HepG2 (cell line): ENCODE measurements around the gene PMM2. TPM values are rescaled to one million over a fixed set of nuclear protein-coding genes. Genes with fewer than 3 reads are reported as not detected.
A peak's percentile ranks its signal among the peaks of the same experiment; 100 is the strongest.

Experiments used
- CAMTA2 ChIP-seq: sonication (generic); formaldehyde crosslinking; IDR thresholded peaks from 2 replicates; pipeline ENCODE4 v1.4.0; 2020; ENCODE audit warnings: mild to moderate bottlenecking, missing genetic modification reagents, borderline replicate concordance
- CREB1 ChIP-seq, 2 experiments: fragments of 450-650 bp in 1 of 2; IDR thresholded peaks; 2 replicates each; pipeline ENCODE4 v1.6.1; 2016 to 2017; ENCODE audit warnings: control low read depth in 1 of 2, mild to moderate bottlenecking in 1 of 2, missing compliant biosample characterization in 1 of 2, missing genetic modification characterization in 1 of 2
- HNF4G ChIP-seq, 2 experiments: sonication (generic) in 1 of 2; formaldehyde crosslinking in 1 of 2; IDR thresholded peaks; 2 replicates each; pipeline versions ENCODE4 v1.4.0 to v1.6.1; 2011 to 2020; ENCODE audit warnings: borderline replicate concordance in 2 of 2, low read depth in 2 of 2, mild to moderate bottlenecking in 2 of 2, low read length in 1 of 2, missing genetic modification reagents in 1 of 2, moderate library complexity in 1 of 2
- JUND ChIP-seq: sonication (generic); formaldehyde crosslinking; IDR thresholded peaks from 2 replicates; pipeline ENCODE4 v1.8.0; 2022; ENCODE audit warnings: mild to moderate bottlenecking, missing genetic modification reagents
- TBP ChIP-seq: sonication (generic); formaldehyde crosslinking; IDR thresholded peaks from 2 replicates; pipeline ENCODE4 v1.5.0; 2020; ENCODE audit warnings: missing genetic modification reagents
- ZNF296 ChIP-seq: sonication (generic); formaldehyde crosslinking; conservative IDR thresholded peaks from 2 replicates; pipeline ENCODE4 v1.5.0; 2020; ENCODE audit warnings: mild to moderate bottlenecking, missing genetic modification reagents
- ZNF501 ChIP-seq: sonication (generic); formaldehyde crosslinking; IDR thresholded peaks from 2 replicates; pipeline ENCODE4 v1.5.1; 2020; ENCODE audit warnings: mild to moderate bottlenecking, moderate library complexity, missing genetic modification reagents
- ZNF766 ChIP-seq: sonication (generic); formaldehyde crosslinking; IDR thresholded peaks from 2 replicates; pipeline ENCODE4 v1.5.0; 2020; ENCODE audit warnings: missing genetic modification reagents, borderline replicate concordance
- polyA plus RNA-seq, 8 experiments: library from polyadenylated mRNA; depleted of rRNA in 3 of 8; stranded (reverse) in 7 of 8; unstranded in 1 of 8; fragments of >200 nt; fragmentation: Illumina TruSeq in 4 of 8; extraction: Trizol in 4 of 8; gene quantifications; 2 replicates each; pipeline versions ENCODE4 v1.2.1 to v1.2.3, GENCODE V29; 2011 to 2016; ENCODE audit warnings: low read depth in 4 of 8, missing spikeins in 1 of 8, mixed read lengths in 1 of 8; ENCODE audit not compliant: insufficient read depth in 1 of 8
- total RNA-seq, 5 experiments: library from RNA; depleted of rRNA; stranded (reverse); fragments of >200 nt; fragmentation: Illumina TruSeq; extraction: Trizol; gene quantifications; 2 replicates each; pipeline ENCODE4 v1.2.3, GENCODE V29; 2016; ENCODE audit warnings: low read depth in 1 of 5
- TF ChIP-seq, protein P1 (sequence below): sonication (generic); formaldehyde crosslinking; IDR thresholded peaks from 2 replicates; pipeline ENCODE4 v1.4.0; 2020; ENCODE audit warnings: missing genetic modification reagents
- TF ChIP-seq, protein P2 (sequence below): sonication (generic); formaldehyde crosslinking; IDR thresholded peaks from 2 replicates; pipeline ENCODE4 v1.8.0; 2022; ENCODE audit warnings: mild to moderate bottlenecking, missing genetic modification reagents, borderline replicate concordance
- TF ChIP-seq, protein P3 (sequence below): sonication (generic); formaldehyde crosslinking; IDR thresholded peaks from 2 replicates; pipeline ENCODE4 v1.4.0; 2020; ENCODE audit warnings: missing genetic modification reagents
- TF ChIP-seq, protein P4 (sequence below): sonication (generic); formaldehyde crosslinking; IDR thresholded peaks from 2 replicates; pipeline ENCODE4 v1.5.0; 2020; ENCODE audit warnings: missing genetic modification reagents
- TF ChIP-seq, protein P5 (sequence below): sonication (generic); formaldehyde crosslinking; IDR thresholded peaks from 2 replicates; pipeline ENCODE4 v1.9.0; 2021; ENCODE audit warnings: missing genetic modification reagents, borderline replicate concordance
- TF ChIP-seq, protein P6 (sequence below): IDR thresholded peaks from 2 replicates; pipeline ENCODE4 v1.6.1; 2016; ENCODE audit warnings: low read depth, missing genetic modification reagents, missing compliant biosample characterization

PMM2 gene
- total and polyA plus RNA-seq, 2 of the 13 experiments (the other 11 are each of a cell fraction or from before 2014, with no cell fraction given) = 52.2 to 93.7 TPM

DNA sequence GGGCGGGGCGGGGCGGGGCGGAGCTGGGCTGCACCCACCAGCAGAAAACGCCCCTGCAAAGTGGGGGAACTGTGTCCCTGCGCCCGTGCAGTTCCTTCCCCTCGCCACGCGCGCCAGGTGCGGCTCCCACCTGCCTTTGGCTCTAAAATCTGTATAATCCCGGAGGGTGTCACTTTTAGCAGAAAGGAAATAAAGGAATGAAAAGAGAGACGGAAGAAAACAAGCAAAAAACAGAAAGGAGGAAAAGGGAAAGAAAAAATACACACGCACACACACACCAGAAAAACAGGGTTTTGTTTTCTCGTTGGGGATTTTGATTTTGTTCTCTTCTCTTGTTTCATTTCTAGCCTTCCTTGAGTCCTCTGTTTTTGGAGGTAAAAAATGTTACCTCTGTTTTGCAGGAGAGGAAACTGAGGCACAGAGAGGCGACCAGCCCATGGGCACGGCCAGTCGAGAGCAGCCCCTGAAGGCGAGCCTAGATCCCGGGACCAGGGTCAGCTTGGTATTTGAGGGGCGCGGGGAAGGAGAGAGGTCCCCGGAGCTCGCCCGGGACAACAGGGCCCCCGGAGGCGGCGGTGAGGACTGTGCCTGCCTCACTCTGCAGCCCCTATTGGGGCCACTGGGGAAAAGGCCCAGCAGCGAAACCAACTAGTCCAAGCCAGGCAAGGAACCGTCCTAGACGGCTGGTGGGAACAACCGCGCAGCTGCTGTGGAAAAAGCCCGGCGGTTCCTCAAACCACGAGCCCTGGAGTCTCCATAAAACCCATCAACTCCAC, 71.8 kb downstream of the PMM2 start (continued):
- TF ChIP-seq, protein P1, sequence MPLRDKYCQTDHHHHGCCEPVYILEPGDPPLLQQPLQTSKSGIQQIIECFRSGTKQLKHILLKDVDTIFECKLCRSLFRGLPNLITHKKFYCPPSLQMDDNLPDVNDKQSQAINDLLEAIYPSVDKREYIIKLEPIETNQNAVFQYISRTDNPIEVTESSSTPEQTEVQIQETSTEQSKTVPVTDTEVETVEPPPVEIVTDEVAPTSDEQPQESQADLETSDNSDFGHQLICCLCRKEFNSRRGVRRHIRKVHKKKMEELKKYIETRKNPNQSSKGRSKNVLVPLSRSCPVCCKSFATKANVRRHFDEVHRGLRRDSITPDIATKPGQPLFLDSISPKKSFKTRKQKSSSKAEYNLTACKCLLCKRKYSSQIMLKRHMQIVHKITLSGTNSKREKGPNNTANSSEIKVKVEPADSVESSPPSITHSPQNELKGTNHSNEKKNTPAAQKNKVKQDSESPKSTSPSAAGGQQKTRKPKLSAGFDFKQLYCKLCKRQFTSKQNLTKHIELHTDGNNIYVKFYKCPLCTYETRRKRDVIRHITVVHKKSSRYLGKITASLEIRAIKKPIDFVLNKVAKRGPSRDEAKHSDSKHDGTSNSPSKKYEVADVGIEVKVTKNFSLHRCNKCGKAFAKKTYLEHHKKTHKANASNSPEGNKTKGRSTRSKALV (CRISPR knock-in tag) = peak; percentile 41; the same call in 1 of the 2 replicates
- TF ChIP-seq, protein P2, sequence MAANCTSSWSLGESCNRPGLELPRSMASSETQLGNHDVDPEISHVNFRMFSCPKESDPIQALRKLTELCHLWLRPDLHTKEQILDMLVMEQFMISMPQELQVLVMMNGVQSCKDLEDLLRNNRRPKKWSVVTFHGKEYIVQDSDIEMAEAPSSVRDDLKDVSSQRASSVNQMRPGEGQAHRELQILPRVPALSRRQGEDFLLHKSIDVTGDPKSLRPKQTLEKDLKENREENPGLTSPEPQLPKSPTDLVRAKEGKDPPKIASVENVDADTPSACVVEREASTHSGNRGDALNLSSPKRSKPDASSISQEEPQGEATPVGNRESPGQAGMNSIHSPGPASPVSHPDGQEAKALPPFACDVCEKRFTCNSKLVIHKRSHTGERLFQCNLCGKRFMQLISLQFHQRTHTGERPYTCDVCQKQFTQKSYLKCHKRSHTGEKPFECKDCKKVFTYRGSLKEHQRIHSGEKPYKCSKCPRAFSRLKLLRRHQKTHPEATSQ = no peak
- TF ChIP-seq JUND (CRISPR knock-in tag) = no peak
- TF ChIP-seq, protein P3, sequence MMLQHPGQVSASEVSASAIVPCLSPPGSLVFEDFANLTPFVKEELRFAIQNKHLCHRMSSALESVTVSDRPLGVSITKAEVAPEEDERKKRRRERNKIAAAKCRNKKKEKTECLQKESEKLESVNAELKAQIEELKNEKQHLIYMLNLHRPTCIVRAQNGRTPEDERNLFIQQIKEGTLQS (CRISPR knock-in tag) = no peak
- TF ChIP-seq, protein P4, sequence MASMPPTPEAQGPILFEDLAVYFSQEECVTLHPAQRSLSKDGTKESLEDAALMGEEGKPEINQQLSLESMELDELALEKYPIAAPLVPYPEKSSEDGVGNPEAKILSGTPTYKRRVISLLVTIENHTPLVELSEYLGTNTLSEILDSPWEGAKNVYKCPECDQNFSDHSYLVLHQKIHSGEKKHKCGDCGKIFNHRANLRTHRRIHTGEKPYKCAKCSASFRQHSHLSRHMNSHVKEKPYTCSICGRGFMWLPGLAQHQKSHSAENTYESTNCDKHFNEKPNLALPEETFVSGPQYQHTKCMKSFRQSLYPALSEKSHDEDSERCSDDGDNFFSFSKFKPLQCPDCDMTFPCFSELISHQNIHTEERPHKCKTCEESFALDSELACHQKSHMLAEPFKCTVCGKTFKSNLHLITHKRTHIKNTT (CRISPR knock-in tag) = no peak
- TF ChIP-seq ZNF501 = peak; percentile 95
- no peak for TF ChIP-seq CREB1 (IDR thresholded peaks at IDR 0.05)
- no peak for TF ChIP-seq CREB1 (CRISPR knock-in tag; IDR thresholded peaks at IDR 0.05)
- TF ChIP-seq TBP = no peak
- TF ChIP-seq HNF4G (IDR thresholded peaks at IDR 0.05; ENCODE audit: borderline replicate concordance, low read depth, low read length) = no peak
- TF ChIP-seq HNF4G (CRISPR knock-in tag; IDR thresholded peaks at IDR 0.05; ENCODE audit: borderline replicate concordance, low read depth) = no peak
- TF ChIP-seq, protein P5, sequence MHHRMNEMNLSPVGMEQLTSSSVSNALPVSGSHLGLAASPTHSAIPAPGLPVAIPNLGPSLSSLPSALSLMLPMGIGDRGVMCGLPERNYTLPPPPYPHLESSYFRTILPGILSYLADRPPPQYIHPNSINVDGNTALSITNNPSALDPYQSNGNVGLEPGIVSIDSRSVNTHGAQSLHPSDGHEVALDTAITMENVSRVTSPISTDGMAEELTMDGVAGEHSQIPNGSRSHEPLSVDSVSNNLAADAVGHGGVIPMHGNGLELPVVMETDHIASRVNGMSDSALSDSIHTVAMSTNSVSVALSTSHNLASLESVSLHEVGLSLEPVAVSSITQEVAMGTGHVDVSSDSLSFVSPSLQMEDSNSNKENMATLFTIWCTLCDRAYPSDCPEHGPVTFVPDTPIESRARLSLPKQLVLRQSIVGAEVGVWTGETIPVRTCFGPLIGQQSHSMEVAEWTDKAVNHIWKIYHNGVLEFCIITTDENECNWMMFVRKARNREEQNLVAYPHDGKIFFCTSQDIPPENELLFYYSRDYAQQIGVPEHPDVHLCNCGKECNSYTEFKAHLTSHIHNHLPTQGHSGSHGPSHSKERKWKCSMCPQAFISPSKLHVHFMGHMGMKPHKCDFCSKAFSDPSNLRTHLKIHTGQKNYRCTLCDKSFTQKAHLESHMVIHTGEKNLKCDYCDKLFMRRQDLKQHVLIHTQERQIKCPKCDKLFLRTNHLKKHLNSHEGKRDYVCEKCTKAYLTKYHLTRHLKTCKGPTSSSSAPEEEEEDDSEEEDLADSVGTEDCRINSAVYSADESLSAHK (CRISPR knock-in tag) = no peak
- TF ChIP-seq CAMTA2 (CRISPR knock-in tag) = no peak
- no peak for TF ChIP-seq ZNF296 (CRISPR knock-in tag)
- peak; percentile 25; the same call in 1 of the 2 replicates for TF ChIP-seq ZNF766 (CRISPR knock-in tag)
- TF ChIP-seq, protein P6, sequence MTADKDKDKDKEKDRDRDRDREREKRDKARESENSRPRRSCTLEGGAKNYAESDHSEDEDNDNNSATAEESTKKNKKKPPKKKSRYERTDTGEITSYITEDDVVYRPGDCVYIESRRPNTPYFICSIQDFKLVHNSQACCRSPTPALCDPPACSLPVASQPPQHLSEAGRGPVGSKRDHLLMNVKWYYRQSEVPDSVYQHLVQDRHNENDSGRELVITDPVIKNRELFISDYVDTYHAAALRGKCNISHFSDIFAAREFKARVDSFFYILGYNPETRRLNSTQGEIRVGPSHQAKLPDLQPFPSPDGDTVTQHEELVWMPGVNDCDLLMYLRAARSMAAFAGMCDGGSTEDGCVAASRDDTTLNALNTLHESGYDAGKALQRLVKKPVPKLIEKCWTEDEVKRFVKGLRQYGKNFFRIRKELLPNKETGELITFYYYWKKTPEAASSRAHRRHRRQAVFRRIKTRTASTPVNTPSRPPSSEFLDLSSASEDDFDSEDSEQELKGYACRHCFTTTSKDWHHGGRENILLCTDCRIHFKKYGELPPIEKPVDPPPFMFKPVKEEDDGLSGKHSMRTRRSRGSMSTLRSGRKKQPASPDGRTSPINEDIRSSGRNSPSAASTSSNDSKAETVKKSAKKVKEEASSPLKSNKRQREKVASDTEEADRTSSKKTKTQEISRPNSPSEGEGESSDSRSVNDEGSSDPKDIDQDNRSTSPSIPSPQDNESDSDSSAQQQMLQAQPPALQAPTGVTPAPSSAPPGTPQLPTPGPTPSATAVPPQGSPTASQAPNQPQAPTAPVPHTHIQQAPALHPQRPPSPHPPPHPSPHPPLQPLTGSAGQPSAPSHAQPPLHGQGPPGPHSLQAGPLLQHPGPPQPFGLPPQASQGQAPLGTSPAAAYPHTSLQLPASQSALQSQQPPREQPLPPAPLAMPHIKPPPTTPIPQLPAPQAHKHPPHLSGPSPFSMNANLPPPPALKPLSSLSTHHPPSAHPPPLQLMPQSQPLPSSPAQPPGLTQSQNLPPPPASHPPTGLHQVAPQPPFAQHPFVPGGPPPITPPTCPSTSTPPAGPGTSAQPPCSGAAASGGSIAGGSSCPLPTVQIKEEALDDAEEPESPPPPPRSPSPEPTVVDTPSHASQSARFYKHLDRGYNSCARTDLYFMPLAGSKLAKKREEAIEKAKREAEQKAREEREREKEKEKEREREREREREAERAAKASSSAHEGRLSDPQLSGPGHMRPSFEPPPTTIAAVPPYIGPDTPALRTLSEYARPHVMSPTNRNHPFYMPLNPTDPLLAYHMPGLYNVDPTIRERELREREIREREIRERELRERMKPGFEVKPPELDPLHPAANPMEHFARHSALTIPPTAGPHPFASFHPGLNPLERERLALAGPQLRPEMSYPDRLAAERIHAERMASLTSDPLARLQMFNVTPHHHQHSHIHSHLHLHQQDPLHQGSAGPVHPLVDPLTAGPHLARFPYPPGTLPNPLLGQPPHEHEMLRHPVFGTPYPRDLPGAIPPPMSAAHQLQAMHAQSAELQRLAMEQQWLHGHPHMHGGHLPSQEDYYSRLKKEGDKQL = no peak
